ENCODE data around the gene CEP57.
"Not testable (repeated sequence)": the region's sequence is repeated elsewhere in the genome, so short reads cannot be mapped to it uniquely, and the experiment has no call there.

The CEP57 gene

DNA sequence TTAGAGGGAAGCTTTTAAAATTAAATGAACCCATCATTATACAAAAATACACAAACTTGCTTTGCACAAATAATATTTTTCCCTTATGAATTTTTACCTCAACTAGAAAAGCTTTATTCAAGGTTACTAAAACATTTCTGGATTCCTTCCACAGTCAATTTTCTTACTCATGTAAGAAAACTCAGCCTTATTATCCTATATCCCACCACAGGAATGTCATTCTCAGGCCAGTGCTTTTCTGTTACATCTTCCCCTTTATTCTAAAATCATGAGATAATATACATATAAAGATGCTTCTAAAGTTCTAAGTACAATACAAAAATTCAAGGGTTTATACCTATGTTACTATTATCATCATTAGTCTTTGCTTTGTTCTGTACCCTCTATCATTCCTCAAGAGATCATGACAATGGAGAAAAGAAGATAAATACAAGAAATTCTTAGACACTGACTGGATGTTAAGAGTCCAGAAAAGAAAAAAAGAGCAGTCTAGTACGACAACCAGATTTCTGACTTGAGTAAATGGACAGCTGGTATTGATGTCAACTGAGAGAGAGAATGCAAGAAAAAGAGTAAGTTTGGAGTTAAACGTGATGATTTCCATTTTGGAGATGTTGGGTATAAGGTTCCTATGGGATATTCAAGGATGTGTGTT lies 73.3 kb downstream of the CEP57 start:
- no peak for DNase-seq

DNA sequence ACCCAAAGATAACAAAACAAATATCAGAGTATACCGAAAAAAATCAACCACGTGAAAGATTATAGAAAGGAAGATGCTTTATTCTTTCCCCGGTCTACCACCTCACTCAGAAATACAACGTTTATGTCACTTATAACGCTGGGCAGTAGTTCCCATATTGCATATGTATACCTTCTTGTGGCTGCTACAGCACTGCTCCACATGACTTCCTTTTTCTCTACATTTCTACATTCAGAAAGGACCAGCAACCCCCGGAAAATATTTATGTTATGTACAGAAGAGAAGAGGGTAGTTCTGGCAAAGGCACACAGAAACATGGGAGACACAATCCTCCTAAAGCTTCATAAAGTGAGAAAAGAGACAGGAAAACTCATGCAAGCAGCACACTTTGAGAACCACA lies 76.8 kb downstream of the CEP57 start:
- DNase-seq = no peak

DNA sequence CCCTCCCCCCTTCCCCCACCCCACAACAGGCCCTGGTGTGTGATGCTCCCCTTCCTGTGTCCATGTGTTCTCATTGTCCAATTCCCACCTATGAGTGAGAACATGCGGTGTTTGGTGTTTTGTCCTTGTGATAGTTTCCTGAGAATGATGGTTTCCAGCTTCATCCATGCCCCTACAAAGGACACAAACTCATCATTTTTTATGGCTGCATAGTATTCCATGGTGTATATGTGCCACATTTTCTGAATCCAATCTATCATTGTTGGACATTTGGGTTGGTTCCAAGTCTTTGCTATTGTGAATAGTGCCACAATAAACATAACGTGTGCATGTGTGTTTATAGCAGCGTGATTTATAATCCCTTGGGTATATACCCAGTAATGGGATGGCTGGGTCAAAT lies 80.6 kb downstream of the CEP57 start:
- DNase-seq = not testable (repeated sequence)

DNA sequence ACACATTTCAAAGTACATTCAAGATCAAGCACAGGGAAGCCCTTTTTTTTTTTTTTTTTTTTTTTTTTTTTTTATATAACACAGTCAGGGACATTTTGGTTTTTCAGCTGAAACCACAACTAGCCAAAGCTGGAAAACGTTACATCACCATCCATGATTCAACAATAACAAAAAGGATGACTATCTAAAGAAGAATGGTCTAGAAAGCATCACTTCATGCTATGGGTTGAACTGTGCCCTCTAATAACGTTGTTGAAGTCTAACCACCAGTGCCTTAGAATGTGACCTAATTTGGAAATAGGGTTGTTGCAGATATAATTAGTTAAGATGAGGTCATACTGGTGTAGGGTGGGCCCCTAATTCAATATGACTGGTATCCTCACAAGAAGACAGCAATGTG lies 87.0 kb downstream of the CEP57 start:
- DNase-seq = no peak

All from NCI-H1930 (cell line).